Measurements from ENCODE around the gene CDK5.

The CDK5 gene

GRCh38 chr7:151008511-151009323 is 49.0 kb downstream of the CDK5 start:
- Histone ChIP-seq H4K20me1 (ENCODE audit: insufficient read depth, low read length) (no peaks in the 10 kb centered on the region), H3K4me3 (ENCODE audit: low read length) (no peak overlapping the region), H3K9me3 (ENCODE audit: insufficient read depth, low read length) (no peaks in the 10 kb centered on the region), H3K79me2 (ENCODE audit: low read length) (no peaks in the 10 kb centered on the region), H3K4me1 (ENCODE audit: low read length) (no peaks in the 10 kb centered on the region), H3K27ac (ENCODE audit: low read length) (no peak overlapping the region), H3K9ac (ENCODE audit: low read length) (no peak overlapping the region), H3K36me3 (replicated peaks; ENCODE audit: low read depth, low read length) (no peaks in the 10 kb centered on the region), H3K27me3 (ENCODE audit: low read depth, low read length) (peaks cover 2% of the 10 kb centered on the region; the same call in 1 of the 2 replicates), H3K4me2 (ENCODE audit: low read length) (no peak overlapping the region), H2AFZ (ENCODE audit: low read depth, low read length) (no peak overlapping the region)
- TF ChIP-seq CTCF (IDR thresholded peaks at IDR 0.05; ENCODE audit: low read depth, low read length) (peak; percentile 49), EZH2phosphoT487 (IDR thresholded peaks at IDR 0.05; ENCODE audit: low read depth) (no peak)

GRCh38 chr7:151008143-151008510 is 49.6 kb downstream of the CDK5 start:
- Histone ChIP-seq H3K27me3 (ENCODE audit: low read depth, low read length) (peaks cover 2% of the 10 kb centered on the region; the same call in 1 of the 2 replicates), H3K36me3 (replicated peaks; ENCODE audit: low read depth, low read length) (no peaks in the 10 kb centered on the region), H3K9ac (ENCODE audit: low read length) (no peak overlapping the region), H3K27ac (ENCODE audit: low read length) (no peak overlapping the region), H3K4me1 (ENCODE audit: low read length) (no peaks in the 10 kb centered on the region), H3K4me2 (ENCODE audit: low read length) (no peak overlapping the region), H3K9me3 (ENCODE audit: insufficient read depth, low read length) (no peaks in the 10 kb centered on the region), H4K20me1 (ENCODE audit: insufficient read depth, low read length) (no peaks in the 10 kb centered on the region), H2AFZ (ENCODE audit: low read depth, low read length) (no peak overlapping the region), H3K79me2 (ENCODE audit: low read length) (no peaks in the 10 kb centered on the region), H3K4me3 (ENCODE audit: low read length) (no peak overlapping the region)
- TF ChIP-seq CTCF (IDR thresholded peaks at IDR 0.05; ENCODE audit: low read depth, low read length) (no peak), EZH2phosphoT487 (IDR thresholded peaks at IDR 0.05; ENCODE audit: low read depth) (no peak)

GRCh38 chr7:151007469-151007898 is 50.2 kb downstream of the CDK5 start:
- Histone ChIP-seq H3K27ac (ENCODE audit: low read length) (no peak overlapping the region), H3K4me2 (ENCODE audit: low read length) (no peak overlapping the region), H2AFZ (ENCODE audit: low read depth, low read length) (no peak overlapping the region), H3K9ac (ENCODE audit: low read length) (no peak overlapping the region), H3K4me3 (ENCODE audit: low read length) (no peak overlapping the region), H3K9me3 (ENCODE audit: insufficient read depth, low read length) (no peaks in the 10 kb centered on the region), H3K79me2 (ENCODE audit: low read length) (no peaks in the 10 kb centered on the region), H3K4me1 (ENCODE audit: low read length) (no peaks in the 10 kb centered on the region), H3K36me3 (replicated peaks; ENCODE audit: low read depth, low read length) (no peaks in the 10 kb centered on the region), H4K20me1 (ENCODE audit: insufficient read depth, low read length) (no peaks in the 10 kb centered on the region), H3K27me3 (ENCODE audit: low read depth, low read length) (peaks cover 2% of the 10 kb centered on the region; the same call in 1 of the 2 replicates)
- no peak for TF ChIP-seq CTCF (IDR thresholded peaks at IDR 0.05; ENCODE audit: low read depth, low read length)
- TF ChIP-seq EZH2phosphoT487 (IDR thresholded peaks at IDR 0.05; ENCODE audit: low read depth): no peak

GRCh38 chr7:151006590-151007300 is 51.0 kb downstream of the CDK5 start:
- H4K20me1 ChIP-seq (ENCODE audit: insufficient read depth, low read length): no peaks in the 10 kb centered on the region
- TF ChIP-seq CTCF (IDR thresholded peaks at IDR 0.05; ENCODE audit: low read depth, low read length): no peak
- TF ChIP-seq EZH2phosphoT487 (IDR thresholded peaks at IDR 0.05; ENCODE audit: low read depth): no peak
- no peaks in the 10 kb centered on the region for H3K79me2 ChIP-seq (ENCODE audit: low read length)
- H3K36me3 ChIP-seq (replicated peaks; ENCODE audit: low read depth, low read length): no peaks in the 10 kb centered on the region
- H3K4me2 ChIP-seq (ENCODE audit: low read length): no peak overlapping the region
- no peak overlapping the region for H3K9ac ChIP-seq (ENCODE audit: low read length)
- H2AFZ ChIP-seq (ENCODE audit: low read depth, low read length): no peak overlapping the region
- no peaks in the 10 kb centered on the region for H3K9me3 ChIP-seq (ENCODE audit: insufficient read depth, low read length)
- H3K27ac ChIP-seq (ENCODE audit: low read length): no peak overlapping the region
- H3K4me3 ChIP-seq (ENCODE audit: low read length): no peak overlapping the region
- no peaks in the 10 kb centered on the region for H3K4me1 ChIP-seq (ENCODE audit: low read length)
- H3K27me3 ChIP-seq (ENCODE audit: low read depth, low read length): peaks cover 2% of the 10 kb centered on the region; the same call in 1 of the 2 replicates
